ENCODE measurements around the gene BIK. TPM values are rescaled to one million over a fixed set of nuclear protein-coding genes. Genes with fewer than 3 reads are reported as not detected.

BIK gene
- total RNA-seq, 4 donors from 2014 or later = 7.4 to 16.5 (median 15.6) TPM; not detected in 1

DNA sequence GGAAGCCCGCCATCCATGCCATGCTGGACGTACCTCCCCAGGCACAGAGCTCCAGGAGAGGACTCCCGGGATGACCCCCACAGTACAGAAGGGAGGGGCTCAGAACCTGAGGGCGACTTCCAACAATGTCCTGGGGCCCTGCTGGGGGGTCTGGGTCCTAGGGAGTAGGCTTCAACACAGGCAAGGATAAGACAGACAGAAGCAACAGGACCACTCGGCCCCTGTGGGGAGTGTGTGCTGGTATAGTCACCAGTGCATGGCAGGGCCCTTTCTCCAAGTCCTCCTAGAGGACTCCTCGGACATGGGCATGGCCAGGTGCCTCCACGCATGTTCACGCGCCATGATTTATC, 59.6 kb downstream of the BIK start:
- Histone ChIP-seq H3K27ac (no peak overlapping the region), H3K36me3 (peaks cover 0 to 44% (median 0%) of the 10 kb centered on the region in 3 donors), H3K4me1 (peaks cover 0 to 19% (median 0%) of the 10 kb centered on the region in 4 donors), H3K27me3 (no peaks in the 10 kb centered on the region), H3K4me3 (peak overlapping the region in 1 of 4 donors; percentile 47), H3K9me3 (no peaks in the 10 kb centered on the region)
- DNase-seq = peak in 1 of 3 donors; percentile 34
- TF ChIP-seq POLR2A (IDR thresholded peaks at IDR 0.05) = no peak
- TF ChIP-seq, protein P1, sequence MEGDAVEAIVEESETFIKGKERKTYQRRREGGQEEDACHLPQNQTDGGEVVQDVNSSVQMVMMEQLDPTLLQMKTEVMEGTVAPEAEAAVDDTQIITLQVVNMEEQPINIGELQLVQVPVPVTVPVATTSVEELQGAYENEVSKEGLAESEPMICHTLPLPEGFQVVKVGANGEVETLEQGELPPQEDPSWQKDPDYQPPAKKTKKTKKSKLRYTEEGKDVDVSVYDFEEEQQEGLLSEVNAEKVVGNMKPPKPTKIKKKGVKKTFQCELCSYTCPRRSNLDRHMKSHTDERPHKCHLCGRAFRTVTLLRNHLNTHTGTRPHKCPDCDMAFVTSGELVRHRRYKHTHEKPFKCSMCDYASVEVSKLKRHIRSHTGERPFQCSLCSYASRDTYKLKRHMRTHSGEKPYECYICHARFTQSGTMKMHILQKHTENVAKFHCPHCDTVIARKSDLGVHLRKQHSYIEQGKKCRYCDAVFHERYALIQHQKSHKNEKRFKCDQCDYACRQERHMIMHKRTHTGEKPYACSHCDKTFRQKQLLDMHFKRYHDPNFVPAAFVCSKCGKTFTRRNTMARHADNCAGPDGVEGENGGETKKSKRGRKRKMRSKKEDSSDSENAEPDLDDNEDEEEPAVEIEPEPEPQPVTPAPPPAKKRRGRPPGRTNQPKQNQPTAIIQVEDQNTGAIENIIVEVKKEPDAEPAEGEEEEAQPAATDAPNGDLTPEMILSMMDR (IDR thresholded peaks at IDR 0.05) = no peak

DNA sequence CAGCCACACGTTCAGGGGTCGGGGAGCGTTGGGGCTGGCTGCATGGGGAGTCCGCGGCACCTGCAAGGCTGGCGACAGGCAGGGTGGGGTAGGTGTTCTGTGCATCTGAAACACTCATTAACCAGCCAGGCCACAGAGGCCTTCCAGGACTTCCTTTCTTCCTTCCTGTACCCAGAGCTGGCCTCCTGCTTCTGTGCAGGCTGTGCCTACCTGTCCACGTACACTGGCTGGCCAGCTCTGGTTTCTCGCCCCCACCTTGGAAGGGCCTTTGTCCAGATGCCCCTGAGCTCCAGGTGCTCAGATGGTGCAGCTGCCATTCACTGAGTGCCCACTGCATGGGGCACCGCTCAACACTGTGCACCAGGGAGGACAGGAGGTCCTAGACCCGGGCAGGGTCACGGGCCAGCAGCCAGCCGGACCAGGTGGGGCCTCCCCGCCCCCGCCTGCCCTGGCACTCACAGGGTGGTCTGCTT, 60.5 kb downstream of the BIK start:
- Histone ChIP-seq H3K9me3 (no peaks in the 10 kb centered on the region), H3K4me1 (peaks cover 0 to 19% (median 0%) of the 10 kb centered on the region in 4 donors), H3K36me3 (peaks cover 0 to 53% (median 0%) of the 10 kb centered on the region in 3 donors), H3K27ac (peak overlapping the region in 3 of 4 donors; percentile 74 to 84 (median 78)), H3K4me3 (peak overlapping the region in 3 of 4 donors; percentile 3 to 47 (median 14)), H3K27me3 (no peaks in the 10 kb centered on the region)
- DNase-seq = peak in 1 of 3 donors; percentile 69
- no peak for TF ChIP-seq POLR2A (IDR thresholded peaks at IDR 0.05)
- TF ChIP-seq, protein P1 (IDR thresholded peaks at IDR 0.05) = no peak

DNA sequence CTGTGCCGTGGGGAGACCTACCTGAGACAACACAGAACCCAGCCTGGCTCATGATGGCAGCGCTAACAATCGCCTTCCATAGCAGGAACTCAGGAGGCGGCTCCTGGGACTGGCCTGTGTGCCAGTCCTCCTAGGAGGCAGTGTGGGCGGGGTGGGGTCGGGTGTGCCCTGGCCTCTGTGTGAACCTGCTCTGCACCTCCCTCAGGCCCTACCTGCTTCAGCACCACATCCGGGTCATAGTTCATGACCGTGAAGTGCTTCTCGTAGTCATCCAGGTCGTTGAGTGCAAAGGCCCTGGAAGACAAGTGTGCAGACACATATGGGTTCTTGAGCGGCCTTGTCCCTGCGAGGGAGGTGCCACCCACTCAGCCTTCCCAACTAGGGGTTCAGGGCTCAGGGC, 61.1 kb downstream of the BIK start:
- DNase-seq = peak in 2 of 3 donors; percentile 81 to 90
- Histone ChIP-seq H3K27me3 (no peaks in the 10 kb centered on the region), H3K27ac (peak overlapping the region in 3 of 4 donors; percentile 74 to 84 (median 78)), H3K9me3 (no peaks in the 10 kb centered on the region), H3K4me3 (peak overlapping the region in 3 of 4 donors; percentile 3 to 47 (median 14)), H3K4me1 (peaks cover 0 to 19% (median 0%) of the 10 kb centered on the region in 4 donors), H3K36me3 (peaks cover 0 to 57% (median 0%) of the 10 kb centered on the region in 3 donors)
- TF ChIP-seq POLR2A (IDR thresholded peaks at IDR 0.05) = peak; percentile 14 to 70
- TF ChIP-seq, protein P1 (IDR thresholded peaks at IDR 0.05) = no peak

DNA sequence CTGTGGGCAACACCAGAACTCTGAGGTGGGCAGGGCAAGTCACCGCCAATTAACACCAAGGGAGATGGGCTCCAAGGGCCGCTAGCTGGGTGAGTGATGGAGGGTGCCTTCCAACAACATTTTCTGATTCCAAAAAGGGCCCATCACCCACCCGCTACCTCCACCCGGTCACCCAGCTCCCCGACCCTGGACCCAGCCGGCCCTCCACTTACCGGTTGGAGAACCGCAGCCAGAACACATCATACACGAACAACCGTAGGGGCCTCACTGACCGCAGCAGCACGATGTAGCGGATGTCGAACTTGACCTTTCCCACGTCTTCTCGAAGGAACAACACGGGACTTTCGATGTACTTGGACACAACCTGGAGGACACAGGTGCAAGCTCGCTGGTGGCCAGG, 61.6 kb downstream of the BIK start:
- Histone ChIP-seq H3K36me3 (peaks cover 0 to 57% (median 0%) of the 10 kb centered on the region in 3 donors), H3K27ac (peak overlapping the region in 2 of 4 donors; percentile 78 to 84)

DNA sequence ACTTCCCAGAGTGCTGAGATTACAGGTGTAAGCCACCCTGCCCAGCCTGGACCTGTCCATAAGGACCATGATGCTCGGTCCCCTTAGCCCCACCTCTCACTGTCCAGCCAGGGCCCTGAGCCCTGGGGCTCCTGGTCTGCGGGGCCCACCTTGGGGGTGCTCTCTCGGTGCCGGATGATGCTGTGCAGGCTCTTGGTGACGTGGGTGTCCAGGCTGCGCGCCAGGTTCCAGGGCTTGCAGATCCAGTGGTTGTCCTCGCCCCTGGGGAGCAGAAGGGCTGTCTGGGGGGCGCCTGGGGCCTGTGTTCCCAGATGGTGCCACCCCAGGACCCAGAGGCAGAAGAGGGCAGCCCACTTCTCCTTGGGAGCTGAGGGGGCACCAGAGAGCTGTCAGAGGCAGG, 63.0 kb downstream of the BIK start:
- Histone ChIP-seq H3K27ac (no peak overlapping the region), H3K4me1 (peaks cover 0 to 19% (median 0%) of the 10 kb centered on the region in 4 donors), H3K9me3 (no peaks in the 10 kb centered on the region), H3K4me3 (no peak overlapping the region), H3K36me3 (peaks cover 0 to 46% (median 0%) of the 10 kb centered on the region in 3 donors), H3K27me3 (no peaks in the 10 kb centered on the region)
- TF ChIP-seq, protein P1 (IDR thresholded peaks at IDR 0.05) = no peak
- TF ChIP-seq POLR2A (IDR thresholded peaks at IDR 0.05) = no peak
- DNase-seq = peak in 1 of 3 donors; percentile 41

More for the DNA sequence above, 61.6 kb downstream of the BIK start:
- no peak for TF ChIP-seq POLR2A (IDR thresholded peaks at IDR 0.05)
- TF ChIP-seq, protein P1 (IDR thresholded peaks at IDR 0.05) = no peak
- no peak overlapping the region for H3K4me3 ChIP-seq
- peak in 1 of 3 donors; percentile 42 for DNase-seq
- H3K9me3 ChIP-seq = no peaks in the 10 kb centered on the region
- peaks cover 0 to 19% (median 0%) of the 10 kb centered on the region in 4 donors for H3K4me1 ChIP-seq
- no peaks in the 10 kb centered on the region for H3K27me3 ChIP-seq
